HEK293 (cell line): ENCODE measurements around the gene RNF138.

Experiments
- CTCF ChIA-PET: fragments of 350-600 bp; formaldehyde crosslinking; extraction: SDS; loops from one replicate; lab custom pipeline; 2021; ENCODE audit warnings: antibody characterized with exemption; lab: Yijun Ruan, JAX
- POLR2A ChIA-PET: fragments of 300-600 bp; formaldehyde crosslinking; extraction: SDS; loops from one replicate; lab custom pipeline; 2020; ENCODE audit warnings: antibody characterized with exemption, inconsistent platforms; lab: Yijun Ruan, JAX
- H3K27ac ChIP-seq: fragments of 200-500 bp; sonication (Bioruptor generic); 2 replicates; pipeline ENCODE4 v1.5.1; 2014; ENCODE audit warnings: low read depth, low read length, control low read depth, inconsistent platforms; ENCODE audit errors: extremely low read depth
- H3K36me3 ChIP-seq, 2 experiments: fragments of 200-500 bp in 1 of 2; sonication (Bioruptor generic) in 1 of 2; 1 replicate in 1 of 2; 2 replicates in 1 of 2; pipeline ENCODE4 v1.5.1; 2014 to 2017; ENCODE audit warnings: inconsistent platforms in 2 of 2, low read length in 2 of 2; ENCODE audit not compliant: control insufficient read depth in 2 of 2, insufficient read depth in 1 of 2
- H3K4me1 ChIP-seq: fragments of 200-500 bp; sonication (Bioruptor generic); 2 replicates; pipeline ENCODE4 v1.5.1; 2014; ENCODE audit warnings: mild to moderate bottlenecking, low read length, inconsistent platforms; ENCODE audit not compliant: control insufficient read depth, insufficient read depth
- H3K4me3 ChIP-seq: 2 replicates; pipeline ENCODE4 v1.5.1; 2011; ENCODE audit warnings: low read depth, mild to moderate bottlenecking, control low read depth, low read length, moderate library complexity
- H3K9me3 ChIP-seq: fragments of 200-500 bp; sonication (Bioruptor generic); 2 replicates; pipeline ENCODE4 v1.5.1; 2014; ENCODE audit warnings: low read depth, low read length, inconsistent platforms; ENCODE audit not compliant: control insufficient read depth, insufficient read depth
- BCL11A ChIP-seq: fragments of 450-650 bp; formaldehyde crosslinking; IDR thresholded peaks from 2 replicates; pipeline ENCODE4 v1.5.1; 2016; ENCODE audit warnings: low read depth, missing biosample characterization, missing genetic modification characterization
- GLIS1 ChIP-seq: fragments of 450-650 bp; formaldehyde crosslinking; IDR thresholded peaks from 2 replicates; pipeline ENCODE4 v1.5.1; 2016; ENCODE audit warnings: missing biosample characterization, missing genetic modification characterization
- KLF7 ChIP-seq: fragments of 450-650 bp; formaldehyde crosslinking; IDR thresholded peaks from 2 replicates; pipeline ENCODE4 v1.5.1; 2016; ENCODE audit warnings: missing biosample characterization, missing genetic modification characterization, borderline replicate concordance
- PRDM2 ChIP-seq: fragments of 450-650 bp; formaldehyde crosslinking; IDR thresholded peaks from 2 replicates; pipeline ENCODE4 v1.5.1; 2016; ENCODE audit warnings: missing biosample characterization, missing genetic modification characterization, borderline replicate concordance
- ZBTB21 ChIP-seq: fragments of 450-650 bp; formaldehyde crosslinking; IDR thresholded peaks from 2 replicates; pipeline ENCODE4 v1.5.1; 2017; ENCODE audit warnings: missing biosample characterization, missing genetic modification characterization
- ZEB2 ChIP-seq: fragments of 450-650 bp; formaldehyde crosslinking; IDR thresholded peaks from 2 replicates; pipeline ENCODE4 v1.5.1; 2016; ENCODE audit warnings: missing biosample characterization, missing genetic modification characterization
- ZIC2 ChIP-seq: fragments of 450-650 bp; formaldehyde crosslinking; IDR thresholded peaks from 2 replicates; pipeline ENCODE4 v1.5.1; 2016; ENCODE audit warnings: missing biosample characterization, missing genetic modification characterization
- ZNF169 ChIP-seq: fragments of 450-650 bp; formaldehyde crosslinking; IDR thresholded peaks from 2 replicates; pipeline ENCODE4 v1.5.1; 2016; ENCODE audit warnings: missing biosample characterization, missing genetic modification characterization
- ZNF223 ChIP-seq: fragments of 450-650 bp; formaldehyde crosslinking; IDR thresholded peaks from 2 replicates; pipeline ENCODE4 v1.5.1; 2016; ENCODE audit warnings: missing biosample characterization, missing genetic modification characterization
- ZNF292 ChIP-seq: fragments of 450-650 bp; formaldehyde crosslinking; IDR thresholded peaks from 2 replicates; pipeline ENCODE4 v1.5.1; 2016; ENCODE audit warnings: low read depth, missing biosample characterization, missing genetic modification characterization, borderline replicate concordance
- ZNF404 ChIP-seq: fragments of 450-650 bp; formaldehyde crosslinking; IDR thresholded peaks from 2 replicates; pipeline ENCODE4 v1.5.1; 2017; ENCODE audit warnings: missing biosample characterization, missing genetic modification characterization
- ZNF423 ChIP-seq: fragments of 450-650 bp; formaldehyde crosslinking; IDR thresholded peaks from 2 replicates; pipeline ENCODE4 v1.5.1; 2016; ENCODE audit warnings: missing biosample characterization, missing genetic modification characterization
- ZNF548 ChIP-seq: fragments of 450-650 bp; formaldehyde crosslinking; IDR thresholded peaks from 2 replicates; pipeline ENCODE4 v1.5.1; 2016; ENCODE audit warnings: missing biosample characterization, missing genetic modification characterization
- ZNF791 ChIP-seq: fragments of 450-650 bp; formaldehyde crosslinking; IDR thresholded peaks from 2 replicates; pipeline ENCODE4 v1.5.1; 2016; ENCODE audit warnings: missing biosample characterization, missing genetic modification characterization
- ZNF843 ChIP-seq: fragments of 450-650 bp; formaldehyde crosslinking; IDR thresholded peaks from 2 replicates; pipeline ENCODE4 v1.5.1; 2016; ENCODE audit warnings: missing biosample characterization, missing genetic modification characterization
- TF ChIP-seq, protein P1 (sequence below): sonication (generic); formaldehyde crosslinking; IDR thresholded peaks from 2 replicates; pipeline ENCODE4 v1.8.1; 2022; ENCODE audit warnings: mild to moderate bottlenecking, moderate library complexity, missing genetic modification reagents
- TF ChIP-seq, protein P2 (sequence below): fragments of 450-650 bp; formaldehyde crosslinking; IDR thresholded peaks from 2 replicates; pipeline ENCODE4 v1.5.1; 2016; ENCODE audit warnings: missing biosample characterization, missing genetic modification characterization
- TF ChIP-seq, protein P3 (sequence below): fragments of 450-650 bp; formaldehyde crosslinking; IDR thresholded peaks from 2 replicates; pipeline ENCODE4 v1.5.1; 2016; ENCODE audit warnings: missing biosample characterization, missing genetic modification characterization

RNF138 gene

GRCh38 chr18:32152705-32153448 lies 61.2 kb downstream of the RNF138 start:
- Histone ChIP-seq H3K27ac (no peak overlapping the region), H3K4me3 (no peak overlapping the region), H3K4me1 (no peaks in the 10 kb centered on the region), H3K36me3 (no peaks in the 10 kb centered on the region), H3K9me3 (no peaks in the 10 kb centered on the region)
- CTCF ChIA-PET = interaction anchor here (0.6 to 2.0 kb wide), 4 partner anchors 320 to 400 kb away, joined by 3 to 8 read pairs (median 4); no protein-coding TSS in a partner anchor
- TF ChIP-seq ZNF404 (no peak), ZNF548 (tag by site-specific recombination) (no peak), ZIC2 (no peak), BCL11A (tag by site-specific recombination) (no peak), ZNF791 (no peak), ZNF223 (tag by site-specific recombination) (no peak), ZEB2 (tag by site-specific recombination) (no peak), GLIS1 (no peak), KLF7 (tag by site-specific recombination) (no peak), ZNF843 (tag by site-specific recombination) (no peak), ZNF169 (tag by site-specific recombination) (no peak), ZNF292 (no peak)
- TF ChIP-seq, protein P1, sequence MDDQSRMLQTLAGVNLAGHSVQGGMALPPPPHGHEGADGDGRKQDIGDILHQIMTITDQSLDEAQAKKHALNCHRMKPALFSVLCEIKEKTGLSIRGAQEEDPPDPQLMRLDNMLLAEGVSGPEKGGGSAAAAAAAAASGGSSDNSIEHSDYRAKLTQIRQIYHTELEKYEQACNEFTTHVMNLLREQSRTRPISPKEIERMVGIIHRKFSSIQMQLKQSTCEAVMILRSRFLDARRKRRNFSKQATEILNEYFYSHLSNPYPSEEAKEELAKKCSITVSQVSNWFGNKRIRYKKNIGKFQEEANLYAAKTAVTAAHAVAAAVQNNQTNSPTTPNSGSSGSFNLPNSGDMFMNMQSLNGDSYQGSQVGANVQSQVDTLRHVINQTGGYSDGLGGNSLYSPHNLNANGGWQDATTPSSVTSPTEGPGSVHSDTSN = no peak
- TF ChIP-seq, protein P2, sequence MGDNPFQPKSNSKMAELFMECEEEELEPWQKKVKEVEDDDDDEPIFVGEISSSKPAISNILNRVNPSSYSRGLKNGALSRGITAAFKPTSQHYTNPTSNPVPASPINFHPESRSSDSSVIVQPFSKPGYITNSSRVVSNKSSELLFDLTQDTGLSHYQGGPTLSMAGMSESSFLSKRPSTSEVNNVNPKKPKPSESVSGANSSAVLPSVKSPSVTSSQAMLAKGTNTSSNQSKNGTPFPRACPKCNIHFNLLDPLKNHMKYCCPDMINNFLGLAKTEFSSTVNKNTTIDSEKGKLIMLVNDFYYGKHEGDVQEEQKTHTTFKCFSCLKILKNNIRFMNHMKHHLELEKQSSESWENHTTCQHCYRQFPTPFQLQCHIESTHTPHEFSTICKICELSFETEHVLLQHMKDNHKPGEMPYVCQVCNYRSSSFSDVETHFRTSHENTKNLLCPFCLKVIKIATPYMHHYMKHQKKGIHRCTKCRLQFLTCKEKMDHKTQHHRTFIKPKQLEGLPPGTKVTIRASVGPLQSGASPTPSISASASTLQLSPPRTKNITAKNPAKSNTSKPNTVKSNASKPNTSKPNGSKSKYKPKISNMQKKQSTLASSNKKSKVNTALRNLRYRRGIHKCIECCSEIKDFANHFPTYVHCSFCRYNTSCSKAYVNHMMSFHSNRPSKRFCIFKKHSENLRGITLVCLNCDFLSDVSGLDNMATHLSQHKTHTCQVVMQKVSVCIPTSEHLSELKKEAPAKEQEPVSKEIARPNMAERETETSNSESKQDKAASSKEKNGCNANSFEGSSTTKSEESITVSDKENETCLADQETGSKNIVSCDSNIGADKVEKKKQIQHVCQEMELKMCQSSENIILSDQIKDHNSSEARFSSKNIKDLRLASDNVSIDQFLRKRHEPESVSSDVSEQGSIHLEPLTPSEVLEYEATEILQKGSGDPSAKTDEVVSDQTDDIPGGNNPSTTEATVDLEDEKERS (tag by site-specific recombination) = no peak
- POLR2A ChIA-PET = no interaction called here

GRCh38 chr18:32156855-32157254 lies 65.2 kb downstream of the RNF138 start:
- H3K9me3 ChIP-seq = no peaks in the 10 kb centered on the region
- POLR2A ChIA-PET = interaction anchor here (1.2 to 1.6 kb wide), 2 partner anchors 115 to 314 kb away, joined by 3 to 4 read pairs; partner anchors contain the start of gene GAREM1
- H3K4me1 ChIP-seq = no peaks in the 10 kb centered on the region
- no peak overlapping the region for H3K4me3 ChIP-seq
- TF ChIP-seq ZNF169 (tag by site-specific recombination) (no peak), PRDM2 (tag by site-specific recombination) (no peak), ZBTB21 (tag by site-specific recombination) (no peak), ZNF423 (tag by site-specific recombination) (no peak)
- TF ChIP-seq, protein P3, sequence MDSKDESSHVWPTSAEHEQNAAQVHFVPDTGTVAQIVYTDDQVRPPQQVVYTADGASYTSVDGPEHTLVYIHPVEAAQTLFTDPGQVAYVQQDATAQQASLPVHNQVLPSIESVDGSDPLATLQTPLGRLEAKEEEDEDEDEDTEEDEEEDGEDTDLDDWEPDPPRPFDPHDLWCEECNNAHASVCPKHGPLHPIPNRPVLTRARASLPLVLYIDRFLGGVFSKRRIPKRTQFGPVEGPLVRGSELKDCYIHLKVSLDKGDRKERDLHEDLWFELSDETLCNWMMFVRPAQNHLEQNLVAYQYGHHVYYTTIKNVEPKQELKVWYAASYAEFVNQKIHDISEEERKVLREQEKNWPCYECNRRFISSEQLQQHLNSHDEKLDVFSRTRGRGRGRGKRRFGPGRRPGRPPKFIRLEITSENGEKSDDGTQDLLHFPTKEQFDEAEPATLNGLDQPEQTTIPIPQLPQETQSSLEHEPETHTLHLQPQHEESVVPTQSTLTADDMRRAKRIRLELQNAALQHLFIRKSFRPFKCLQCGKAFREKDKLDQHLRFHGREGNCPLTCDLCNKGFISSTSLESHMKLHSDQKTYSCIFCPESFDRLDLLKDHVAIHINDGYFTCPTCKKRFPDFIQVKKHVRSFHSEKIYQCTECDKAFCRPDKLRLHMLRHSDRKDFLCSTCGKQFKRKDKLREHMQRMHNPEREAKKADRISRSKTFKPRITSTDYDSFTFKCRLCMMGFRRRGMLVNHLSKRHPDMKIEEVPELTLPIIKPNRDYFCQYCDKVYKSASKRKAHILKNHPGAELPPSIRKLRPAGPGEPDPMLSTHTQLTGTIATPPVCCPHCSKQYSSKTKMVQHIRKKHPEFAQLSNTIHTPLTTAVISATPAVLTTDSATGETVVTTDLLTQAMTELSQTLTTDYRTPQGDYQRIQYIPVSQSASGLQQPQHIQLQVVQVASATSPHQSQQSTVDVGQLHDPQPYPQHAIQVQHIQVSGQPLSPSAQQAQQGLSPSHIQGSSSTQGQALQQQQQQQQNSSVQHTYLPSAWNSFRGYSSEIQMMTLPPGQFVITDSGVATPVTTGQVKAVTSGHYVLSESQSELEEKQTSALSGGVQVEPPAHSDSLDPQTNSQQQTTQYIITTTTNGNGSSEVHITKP (tag by site-specific recombination) = no peak
- H3K36me3 ChIP-seq = no peaks in the 10 kb centered on the region
- no peak overlapping the region for H3K27ac ChIP-seq
- CTCF ChIA-PET = interaction anchor here (0.6 to 5.1 kb wide), 21 partner anchors 10 to 732 kb away, joined by 3 to 53 read pairs (median 5); partner anchors contain the start of genes GAREM1 and RNF125
